ENCODE data around the gene PAPOLG. TPM values are rescaled to one million over a fixed set of nuclear protein-coding genes. Genes with fewer than 3 reads are reported as not detected.

PAPOLG gene
- total and polyA plus RNA-seq, 2 donors (not counting 1 experiment from before 2014, with no cell fraction given), result 9.4 to 27.5 TPM

DNA sequence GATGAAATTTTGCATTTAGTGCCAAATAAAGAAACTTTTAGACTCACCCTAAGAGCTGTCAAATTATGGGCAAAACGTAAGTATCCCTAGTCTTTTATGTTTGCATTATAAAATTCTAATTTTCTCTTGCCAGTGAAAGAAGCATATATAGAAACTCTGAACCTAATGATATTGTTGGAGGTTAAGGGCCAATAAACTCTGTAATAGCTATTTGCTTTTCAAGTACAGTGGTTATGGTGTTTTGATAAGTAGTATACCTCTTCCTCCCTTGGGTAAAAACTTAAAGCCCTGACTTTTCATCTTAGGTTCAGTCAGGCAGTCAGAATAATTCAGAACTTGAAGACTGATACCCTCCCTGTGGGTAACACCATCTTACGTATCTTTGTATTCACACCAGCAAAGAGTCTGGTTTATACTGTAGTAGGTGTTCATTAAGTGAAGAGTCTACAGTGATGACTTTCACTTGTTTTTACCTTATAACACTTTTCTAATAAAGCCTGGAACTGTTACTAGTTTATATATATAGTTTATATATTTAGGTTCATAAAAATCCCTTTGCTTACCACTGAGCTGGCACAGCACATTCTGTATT is 19.1 kb downstream of the PAPOLG start:
- intact Hi-C loops (cut with micrococcal nuclease), result no loop called here
- no peaks in the 10 kb centered on the region for H3K27me3 Mint-ChIP-seq
- H3K36me3 ChIP-seq (replicated peaks in 1 of 2; ENCODE audit: control extremely low read depth in 1 of 2, control insufficient read depth in 1 of 2, extremely low read depth in 1 of 2, insufficient read depth in 2 of 2, low read length in 1 of 2), result peaks cover 20 to 83% of the 10 kb centered on the region in 2 experiments

DNA sequence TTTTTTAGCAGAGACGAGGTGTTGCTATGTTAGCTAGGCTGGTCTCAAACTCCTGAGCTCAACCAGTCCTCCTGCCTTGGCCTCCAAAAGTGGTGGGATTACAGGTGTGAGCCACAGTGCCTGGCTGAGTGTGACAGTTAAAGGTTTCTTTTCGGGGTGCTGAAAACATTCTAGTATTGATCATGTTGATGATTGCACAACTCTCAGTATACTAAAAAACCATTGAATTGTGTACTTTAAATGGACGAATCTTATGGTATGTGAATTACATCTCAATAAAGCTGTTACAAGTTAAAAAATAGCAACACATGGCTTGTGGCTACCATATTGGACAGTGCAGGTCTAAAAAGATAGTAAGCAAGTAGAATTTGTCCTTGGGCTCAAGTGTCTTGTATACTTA is 22.3 kb downstream of the PAPOLG start:
- Mint-ChIP-seq H3K27me3 (no peaks in the 10 kb centered on the region), H3K4me1 (no peaks in the 10 kb centered on the region), H3K9me3 (ENCODE audit: insufficient read depth) (no peaks in the 10 kb centered on the region), H3K4me3 (no peak overlapping the region), H3K27ac (no peak overlapping the region)
- CTCF ChIA-PET, result interaction anchor here (2.1 kb wide), 1 partner anchor 221 kb away, joined by 6 read pairs; no protein-coding TSS in a partner anchor
- Histone ChIP-seq H4K20me1 (ENCODE audit: control insufficient read depth, insufficient read depth, low read length, poor library complexity, severe bottlenecking) (no peaks in the 10 kb centered on the region), H3K9ac (ENCODE audit: low read length) (no peak overlapping the region), H3K4me3 (ENCODE audit: control extremely low read depth in 1 of 5, extremely low read depth in 1 of 5, insufficient read depth in 1 of 5, low read depth in 2 of 5, low read length in 4 of 5) (no peak overlapping the region), H3K36me3 (replicated peaks in 1 of 2; ENCODE audit: control extremely low read depth in 1 of 2, control insufficient read depth in 1 of 2, extremely low read depth in 1 of 2, insufficient read depth in 2 of 2, low read length in 1 of 2) (peaks cover 14 to 68% of the 10 kb centered on the region in 2 experiments), H3K27ac (ENCODE audit: low read length in 2 of 2) (no peak overlapping the region), H3K79me2 (ENCODE audit: control insufficient read depth, insufficient read depth, low read length) (no peaks in the 10 kb centered on the region), H3K4me2 (replicated peaks; ENCODE audit: low read depth, low read length, poor library complexity, severe bottlenecking) (no peak overlapping the region), H2AFZ (ENCODE audit: insufficient read depth, low read depth, low read length, poor library complexity, severe bottlenecking) (no peak overlapping the region), H3K27me3 (replicated peaks in 1 of 4; ENCODE audit: control extremely low read depth in 1 of 4, control insufficient read depth in 3 of 4, insufficient read depth in 4 of 4, low read length in 3 of 4) (no peaks in the 10 kb centered on the region), H3K4me1 (ENCODE audit: control insufficient read depth in 2 of 2, insufficient read depth in 2 of 2, low read length in 2 of 2) (no peaks in the 10 kb centered on the region), H3K9me3 (ENCODE audit: control extremely low read depth in 1 of 3, control insufficient read depth in 2 of 3, insufficient read depth in 1 of 3, low read length in 2 of 3) (no peaks in the 10 kb centered on the region)
- DNase-seq, result no peak
- TF ChIP-seq EZH2 (IDR thresholded peaks at IDR 0.05; ENCODE audit: borderline replicate concordance, insufficient read depth, low read depth, low read length, poor library complexity, severe bottlenecking), result no peak
- TF ChIP-seq, protein P1, sequence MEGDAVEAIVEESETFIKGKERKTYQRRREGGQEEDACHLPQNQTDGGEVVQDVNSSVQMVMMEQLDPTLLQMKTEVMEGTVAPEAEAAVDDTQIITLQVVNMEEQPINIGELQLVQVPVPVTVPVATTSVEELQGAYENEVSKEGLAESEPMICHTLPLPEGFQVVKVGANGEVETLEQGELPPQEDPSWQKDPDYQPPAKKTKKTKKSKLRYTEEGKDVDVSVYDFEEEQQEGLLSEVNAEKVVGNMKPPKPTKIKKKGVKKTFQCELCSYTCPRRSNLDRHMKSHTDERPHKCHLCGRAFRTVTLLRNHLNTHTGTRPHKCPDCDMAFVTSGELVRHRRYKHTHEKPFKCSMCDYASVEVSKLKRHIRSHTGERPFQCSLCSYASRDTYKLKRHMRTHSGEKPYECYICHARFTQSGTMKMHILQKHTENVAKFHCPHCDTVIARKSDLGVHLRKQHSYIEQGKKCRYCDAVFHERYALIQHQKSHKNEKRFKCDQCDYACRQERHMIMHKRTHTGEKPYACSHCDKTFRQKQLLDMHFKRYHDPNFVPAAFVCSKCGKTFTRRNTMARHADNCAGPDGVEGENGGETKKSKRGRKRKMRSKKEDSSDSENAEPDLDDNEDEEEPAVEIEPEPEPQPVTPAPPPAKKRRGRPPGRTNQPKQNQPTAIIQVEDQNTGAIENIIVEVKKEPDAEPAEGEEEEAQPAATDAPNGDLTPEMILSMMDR (IDR thresholded peaks at IDR 0.05), result no peak
- WGBS (ENCODE audit: insufficient coverage), result no CpG with 5 or more reads among the region's 3 CpGs
- POLR2A ChIA-PET, result no interaction called here
- intact Hi-C loops (cut with micrococcal nuclease), result no loop called here
- no peak for ATAC-seq (ENCODE audit: low read depth)

More for the DNA sequence above, 19.1 kb downstream of the PAPOLG start:
- no peaks in the 10 kb centered on the region for H3K79me2 ChIP-seq (ENCODE audit: control insufficient read depth, insufficient read depth, low read length)
- Mint-ChIP-seq H3K27ac (no peak overlapping the region), H3K4me3 (no peak overlapping the region), H3K9me3 (ENCODE audit: insufficient read depth) (no peaks in the 10 kb centered on the region), H3K4me1 (no peaks in the 10 kb centered on the region)
- H3K27me3 ChIP-seq (replicated peaks in 1 of 4; ENCODE audit: control extremely low read depth in 1 of 4, control insufficient read depth in 3 of 4, insufficient read depth in 4 of 4, low read length in 3 of 4), result no peaks in the 10 kb centered on the region
- H3K27ac ChIP-seq (ENCODE audit: low read length in 2 of 2), result no peak overlapping the region
- DNase-seq (no peak), ATAC-seq (ENCODE audit: low read depth) (no peak)
- no peaks in the 10 kb centered on the region for H3K9me3 ChIP-seq (ENCODE audit: control extremely low read depth in 1 of 3, control insufficient read depth in 2 of 3, insufficient read depth in 1 of 3, low read length in 2 of 3)
- H3K9ac ChIP-seq (ENCODE audit: low read length), result no peak overlapping the region
- no peaks in the 10 kb centered on the region for H3K4me1 ChIP-seq (ENCODE audit: control insufficient read depth in 2 of 2, insufficient read depth in 2 of 2, low read length in 2 of 2)
- no peak overlapping the region for H2AFZ ChIP-seq (ENCODE audit: insufficient read depth, low read depth, low read length, poor library complexity, severe bottlenecking)
- TF ChIP-seq, protein P1 (IDR thresholded peaks at IDR 0.05), result no peak
- TF ChIP-seq EZH2 (IDR thresholded peaks at IDR 0.05; ENCODE audit: borderline replicate concordance, insufficient read depth, low read depth, low read length, poor library complexity, severe bottlenecking), result no peak
- whole genome bisulfite sequencing (ENCODE audit: insufficient coverage), result no CpG with 5 or more reads among the region's 2 CpGs
- H3K4me2 ChIP-seq (replicated peaks; ENCODE audit: low read depth, low read length, poor library complexity, severe bottlenecking), result no peak overlapping the region
- H4K20me1 ChIP-seq (ENCODE audit: control insufficient read depth, insufficient read depth, low read length, poor library complexity, severe bottlenecking), result peaks cover 3% of the 10 kb centered on the region
- H3K4me3 ChIP-seq (ENCODE audit: control extremely low read depth in 1 of 5, extremely low read depth in 1 of 5, insufficient read depth in 1 of 5, low read depth in 2 of 5, low read length in 4 of 5), result no peak overlapping the region
- CTCF ChIA-PET, result interaction anchor here (1.1 kb wide), 1 partner anchor 223 kb away, joined by 4 read pairs; no protein-coding TSS in a partner anchor
- POLR2A ChIA-PET, result no interaction called here

Measured in B cell (primary cell).